Measurements from ENCODE around the gene TNFRSF12A.

The TNFRSF12A gene

DNA sequence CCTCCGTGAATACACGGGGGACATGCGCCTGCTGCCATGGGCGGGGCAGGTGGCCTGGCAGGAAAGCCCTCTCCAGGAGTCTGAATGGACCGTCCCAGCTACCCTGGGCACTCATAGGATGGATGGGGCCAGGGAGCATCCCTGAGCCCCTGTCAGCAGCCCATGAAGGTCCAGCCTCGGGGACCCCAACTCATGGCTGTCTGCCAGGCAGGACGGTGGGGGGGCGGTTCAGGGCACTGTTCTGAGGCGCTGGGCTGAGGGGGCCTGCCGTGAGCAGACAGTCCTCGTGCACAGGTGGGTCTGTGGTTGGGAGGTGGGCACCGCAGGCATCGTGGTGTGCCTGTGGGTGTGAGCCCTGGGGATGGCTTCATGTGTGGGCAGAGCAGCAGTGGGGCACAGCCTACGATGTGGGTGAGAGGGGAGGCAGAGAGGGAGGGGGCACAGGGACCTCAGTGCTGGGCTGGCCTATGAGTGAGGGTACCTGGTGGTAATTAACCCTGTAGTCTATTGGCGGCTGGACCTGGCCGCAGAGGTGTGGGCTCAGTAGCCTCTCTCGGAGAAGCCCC lies 33.5 kb upstream of the TNFRSF12A start:
- DNase-seq (ENCODE audit: low spot score), result no peak

GRCh38 chr16:2987286-2987685 lies 32.9 kb upstream of the TNFRSF12A start:
- no peak for DNase-seq (ENCODE audit: low spot score)

GRCh38 chr16:2987833-2988232 lies 32.3 kb upstream of the TNFRSF12A start:
- DNase-seq (ENCODE audit: low spot score), result no peak

DNA sequence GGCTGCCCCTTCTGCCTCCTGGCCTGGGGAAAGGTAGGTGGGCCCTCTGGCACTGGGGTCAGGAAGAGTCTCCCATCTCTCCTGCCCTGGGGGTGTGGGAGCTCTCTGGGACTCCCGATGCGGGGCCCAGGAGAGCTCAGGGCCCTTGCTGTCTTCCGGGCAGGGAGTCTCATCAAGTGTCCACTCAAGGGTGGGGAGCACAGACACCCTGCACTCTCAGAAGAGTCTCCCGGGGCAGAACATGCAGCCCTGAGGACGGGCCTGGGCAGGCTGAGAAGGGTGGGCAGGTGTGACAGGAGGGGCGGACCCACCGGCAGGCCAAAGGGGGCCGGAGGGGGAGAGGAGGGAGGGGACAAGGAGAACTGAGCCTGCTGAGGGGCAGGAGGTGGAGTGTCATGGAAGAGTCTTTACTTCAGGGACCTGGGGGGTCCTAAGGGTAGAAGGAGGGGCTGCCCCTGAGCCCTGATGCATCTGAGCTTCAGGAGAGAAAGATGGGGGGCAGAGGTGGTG lies 31.5 kb upstream of the TNFRSF12A start:
- no peak for DNase-seq (ENCODE audit: low spot score)

DNA sequence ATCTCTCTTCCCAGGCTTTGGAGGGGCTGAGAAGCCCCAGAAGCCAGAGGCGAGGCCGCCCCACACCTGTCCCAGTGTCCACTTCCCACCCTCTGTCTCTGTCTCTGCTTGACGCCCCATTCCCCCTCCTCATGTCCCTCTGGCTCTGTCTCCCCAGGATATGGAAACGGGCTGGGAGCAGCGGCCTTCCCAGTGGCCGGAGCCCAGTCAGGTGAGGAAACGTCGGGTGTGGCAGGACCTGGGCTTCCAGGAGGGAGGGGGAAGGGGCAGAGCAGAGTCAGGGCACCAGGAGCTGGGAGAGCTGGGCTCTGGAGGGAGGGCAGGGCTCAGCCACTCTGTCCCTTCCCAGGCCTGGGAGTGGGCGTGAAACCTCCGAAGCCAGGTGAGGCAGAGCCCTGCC lies 29.3 kb upstream of the TNFRSF12A start:
- no peak for DNase-seq (ENCODE audit: low spot score)

DNA sequence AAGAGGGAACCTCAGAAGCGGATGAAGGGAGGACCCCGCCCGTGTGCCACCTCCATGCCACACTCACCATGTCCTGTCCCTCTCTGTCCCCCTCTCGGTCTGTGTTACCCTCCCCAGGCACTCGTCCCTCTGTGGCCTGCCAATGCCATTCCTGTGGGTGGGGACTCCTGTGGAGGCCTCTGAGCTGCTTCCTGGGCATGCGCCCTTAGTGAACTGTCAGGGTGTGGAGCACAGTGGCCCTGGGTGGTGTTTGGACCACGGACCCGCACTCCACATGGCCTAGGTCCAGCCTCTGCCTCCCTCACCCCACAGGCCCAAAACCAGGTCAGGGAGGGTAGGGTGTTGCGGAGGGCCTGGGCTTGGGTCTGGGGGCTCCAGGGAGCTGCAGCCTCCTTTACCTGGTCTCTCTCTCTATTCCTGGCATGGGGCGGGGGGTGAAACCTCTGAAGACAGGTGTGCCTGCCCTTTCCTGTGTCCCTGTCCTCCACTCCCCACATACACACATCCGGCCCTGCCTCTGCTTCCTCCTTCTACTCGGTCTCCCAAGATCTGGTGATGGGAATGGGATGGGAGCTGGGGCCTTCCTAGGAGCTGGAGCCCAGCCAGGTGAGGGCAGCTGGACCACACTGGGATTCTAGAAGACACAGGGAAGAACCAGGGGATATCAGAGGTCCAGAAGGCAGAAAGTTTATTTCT lies 28.5 kb upstream of the TNFRSF12A start:
- DNase-seq (ENCODE audit: low spot score), result no peak

DNA sequence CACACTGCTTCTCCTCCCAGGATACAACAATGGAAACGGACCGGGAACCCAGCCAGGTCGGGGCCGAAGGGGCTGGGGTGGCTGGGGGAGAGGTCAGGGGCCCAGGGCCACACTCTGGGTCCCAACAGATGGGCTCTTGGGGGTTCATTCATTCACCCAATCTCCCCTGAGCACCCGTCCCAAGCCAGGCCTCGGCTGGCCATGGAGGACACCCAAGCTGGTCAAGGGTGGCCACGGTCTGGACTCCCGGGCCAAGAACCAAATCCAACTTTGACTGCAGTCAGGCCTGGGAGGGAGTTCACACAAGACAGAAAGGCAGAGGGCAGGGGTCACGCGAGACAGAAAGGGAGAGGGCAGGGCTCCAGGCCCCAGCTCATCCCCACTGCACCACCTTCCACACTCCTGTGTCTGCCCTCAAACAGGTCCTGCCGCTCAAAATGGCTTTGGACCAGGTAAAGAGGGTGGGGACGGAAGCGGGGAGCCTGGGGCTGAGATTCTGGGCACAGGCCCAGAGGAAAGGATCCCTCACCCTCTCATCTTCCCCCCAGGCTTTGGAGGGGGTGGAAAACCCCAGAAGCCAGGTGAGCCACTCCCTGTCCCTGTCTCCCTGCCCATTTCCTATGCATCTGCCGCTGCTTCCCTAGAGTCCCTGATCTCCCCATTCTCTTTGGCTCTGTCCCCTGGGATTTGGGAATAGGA lies 27.6 kb upstream of the TNFRSF12A start:
- DNase-seq (ENCODE audit: low spot score), result no peak

DNA sequence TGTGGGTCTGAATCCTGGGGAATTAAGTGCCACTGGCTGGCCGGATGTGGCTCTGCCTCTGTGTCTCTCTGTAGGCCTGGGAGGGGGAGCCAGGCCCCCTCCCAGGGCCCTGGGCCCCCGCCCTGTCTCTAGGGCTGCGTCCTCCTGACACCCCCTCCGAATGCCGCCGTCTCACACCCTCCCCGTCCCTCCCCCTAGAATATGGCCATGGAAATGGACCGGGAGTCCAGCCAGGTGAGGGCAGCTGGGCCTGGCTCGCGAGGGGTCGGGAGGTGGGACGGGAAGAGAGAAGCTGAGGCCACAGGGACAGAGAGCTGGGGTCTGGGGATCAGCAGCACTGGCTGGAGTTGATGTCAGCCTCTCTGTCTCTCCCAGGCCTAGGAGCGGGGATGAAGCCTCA lies 23.9 kb upstream of the TNFRSF12A start:
- DNase-seq (ENCODE audit: low spot score), result no peak

DNA sequence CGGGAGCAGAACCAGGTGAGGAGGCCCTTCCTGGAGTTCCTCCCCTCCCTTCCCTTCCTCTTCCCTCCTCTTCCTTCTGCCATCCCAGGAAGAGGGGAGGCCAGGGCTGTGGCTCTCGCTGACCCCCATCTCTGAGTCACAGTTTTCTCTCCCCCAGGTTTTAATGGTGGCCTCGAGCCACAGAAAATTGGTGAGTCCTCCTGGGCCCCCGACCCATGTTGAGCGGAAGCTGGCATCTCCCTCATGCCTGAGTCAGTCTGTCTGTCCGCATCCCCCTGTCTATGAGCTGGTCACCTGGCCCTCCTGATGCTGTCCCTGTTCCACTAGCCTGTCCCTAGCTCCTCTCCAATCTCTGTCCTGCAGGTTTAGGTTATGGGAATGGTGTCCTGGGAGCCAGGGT lies 20.2 kb upstream of the TNFRSF12A start:
- DNase-seq (ENCODE audit: low spot score), result no peak

- no peak for DNase-seq (ENCODE audit: low spot score)
Measured at GRCh38 chr16:3000540-3000939, 19.6 kb upstream of the TNFRSF12A start.

DNA sequence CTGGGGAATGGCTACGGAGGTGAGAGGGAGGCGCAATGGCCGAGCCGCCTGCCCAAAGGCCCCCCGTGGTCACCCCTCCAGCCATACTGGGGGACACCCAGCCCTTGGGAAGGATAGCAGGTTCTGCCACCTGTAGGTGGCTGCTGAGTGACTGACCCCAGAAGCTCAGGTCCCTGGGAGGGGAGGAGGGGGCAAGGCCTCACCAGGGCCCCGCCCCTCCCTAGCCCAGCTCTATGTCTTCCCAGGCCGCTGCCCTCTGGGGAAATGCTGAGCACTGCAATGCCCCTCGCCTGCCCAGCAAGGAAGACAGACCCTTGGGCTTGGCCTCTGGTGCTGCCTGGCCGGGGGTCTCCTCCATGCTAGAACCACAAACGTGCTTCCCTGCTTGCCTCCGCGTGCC lies 18.9 kb upstream of the TNFRSF12A start:
- DNase-seq (ENCODE audit: low spot score), result no peak

- peak; percentile 95 for DNase-seq (ENCODE audit: low spot score)
Measured at GRCh38 chr16:3003582-3004270, 16.4 kb upstream of the TNFRSF12A start.

GRCh38 chr16:3004319-3004718 lies 15.8 kb upstream of the TNFRSF12A start:
- DNase-seq (ENCODE audit: low spot score), result no peak

- DNase-seq (ENCODE audit: low spot score), result no peak
Measured at GRCh38 chr16:3004781-3005284, 15.3 kb upstream of the TNFRSF12A start.

DNA sequence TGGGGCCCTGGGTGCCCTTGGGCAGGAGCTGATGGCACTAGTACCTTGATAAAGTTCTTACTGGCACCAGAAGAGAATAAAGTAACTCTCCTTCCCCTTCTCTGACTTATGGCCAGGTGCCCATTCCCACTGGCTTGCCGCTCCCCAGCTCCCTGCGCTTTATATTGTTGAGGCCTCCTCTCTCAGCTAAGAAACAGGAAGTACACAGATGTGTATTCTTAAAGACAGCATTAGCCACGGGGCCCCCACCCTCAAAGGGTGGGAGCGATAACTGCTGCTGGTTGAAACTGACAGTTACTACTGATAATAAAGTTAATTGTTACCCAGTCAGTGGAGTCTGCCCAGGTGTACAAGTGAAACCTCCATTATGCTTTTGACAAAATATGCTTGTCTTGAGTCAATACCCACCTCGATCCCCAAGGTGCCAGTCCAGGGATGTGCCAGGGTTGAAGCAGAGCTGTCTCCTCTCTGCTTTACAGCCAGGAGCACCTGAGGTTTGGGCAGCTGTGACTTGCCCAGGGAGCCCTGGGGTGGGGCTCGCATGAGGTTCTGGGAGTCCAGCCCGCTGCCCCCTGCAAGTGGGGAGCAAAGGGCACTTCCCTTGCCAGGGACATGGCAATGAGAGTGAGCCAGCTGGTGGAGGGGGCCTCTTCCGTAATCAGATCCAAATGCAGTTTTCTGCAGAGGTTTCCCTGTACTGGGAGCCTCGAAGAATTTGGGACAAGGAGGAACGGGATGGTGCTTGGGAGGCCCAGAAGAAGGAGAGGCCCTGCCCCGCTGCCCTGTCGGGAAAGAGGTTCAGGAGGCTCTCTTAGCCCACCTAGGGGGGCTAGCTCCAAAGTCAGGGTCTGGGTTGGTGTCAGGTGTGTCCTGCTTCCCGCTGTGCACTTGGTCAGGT lies 12.9 kb upstream of the TNFRSF12A start:
- no peak for DNase-seq (ENCODE audit: low spot score)

DNA sequence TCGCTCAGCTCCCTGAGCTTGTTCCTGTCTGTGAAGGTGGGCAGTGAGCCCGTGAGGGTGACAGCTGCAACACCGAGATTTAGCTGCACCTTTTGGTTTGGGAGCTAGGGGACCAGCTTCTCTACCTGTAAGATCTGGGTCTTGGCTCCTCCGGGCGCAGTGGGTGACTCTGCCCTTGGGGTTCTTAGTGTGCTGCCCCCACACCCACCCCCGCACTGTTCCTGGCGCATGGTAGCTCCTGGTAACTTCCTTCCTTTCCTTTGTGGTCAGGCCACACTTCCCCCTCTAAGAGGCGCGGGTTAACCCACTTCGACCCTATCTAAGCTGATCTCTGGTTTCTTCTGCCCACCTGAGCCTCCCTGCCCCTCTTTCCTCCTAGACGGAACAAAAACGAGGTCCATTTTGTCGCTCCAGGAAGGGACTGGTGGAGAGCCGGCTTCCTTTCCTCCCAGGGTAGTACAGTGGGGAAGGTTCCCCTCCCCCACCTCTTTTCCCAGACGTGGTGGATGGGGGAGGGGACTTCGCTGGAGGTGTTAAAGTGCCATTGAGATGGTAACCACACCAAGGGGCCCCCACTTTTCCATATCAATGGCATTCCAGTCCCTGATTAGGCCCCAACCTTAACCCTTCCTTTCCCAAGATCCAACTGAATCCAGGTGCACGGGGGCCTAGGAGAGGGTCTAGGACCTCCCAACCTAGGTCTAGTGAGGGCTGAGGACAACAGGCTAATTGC lies 12.0 kb upstream of the TNFRSF12A start:
- DNase-seq (ENCODE audit: low spot score), result no peak

GRCh38 chr16:3008690-3009037 lies 11.5 kb upstream of the TNFRSF12A start:
- DNase-seq (ENCODE audit: low spot score), result no peak

- DNase-seq (ENCODE audit: low spot score), result no peak
Measured at GRCh38 chr16:3009568-3010390, 10.4 kb upstream of the TNFRSF12A start.

DNA sequence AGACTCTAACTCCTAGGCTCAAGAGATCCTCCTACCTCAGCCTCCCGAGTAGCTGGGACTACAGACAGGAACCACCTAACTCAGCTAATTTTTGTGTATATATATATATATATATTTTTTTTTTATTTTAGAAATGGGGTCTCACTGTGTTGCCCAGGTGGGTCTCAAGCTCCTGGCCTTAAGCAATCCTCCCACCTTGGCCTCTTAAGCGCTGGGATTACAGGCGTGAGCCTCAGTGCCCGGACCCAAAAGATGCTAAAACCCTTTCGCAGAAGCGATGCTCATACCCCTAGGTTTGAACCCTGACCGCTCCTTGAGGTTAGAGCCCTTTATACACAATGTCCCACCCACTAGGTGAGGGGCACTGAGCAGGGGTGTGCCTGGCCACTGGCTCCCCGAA lies 9.7 kb upstream of the TNFRSF12A start:
- no peak for DNase-seq (ENCODE audit: low spot score)

DNA sequence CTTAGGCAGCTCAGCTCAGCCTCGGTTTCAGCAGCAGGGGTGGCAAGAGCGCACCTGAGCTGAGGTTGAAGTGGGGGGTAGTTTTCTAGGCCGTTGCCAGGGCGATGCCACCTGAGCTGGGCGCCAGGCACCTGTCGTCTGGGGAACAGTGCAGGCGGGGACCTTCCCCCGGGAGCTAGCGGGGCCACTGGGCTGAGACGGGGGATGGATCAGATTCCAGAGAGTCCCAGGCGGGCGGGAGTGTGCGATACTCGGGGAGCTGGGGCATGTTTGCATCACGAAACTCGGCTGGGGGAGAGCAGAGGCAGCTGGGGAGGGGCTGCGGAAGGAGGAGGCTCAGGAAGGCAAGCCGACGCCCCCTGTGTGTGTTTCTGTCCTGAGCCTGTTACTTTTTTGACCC lies 7.9 kb upstream of the TNFRSF12A start:
- no peak for DNase-seq (ENCODE audit: low spot score)

Measured in COLO829 (cell line).